GM23338 (cell line): ENCODE measurements around the gene GNB5. TPM values are rescaled to one million over a fixed set of nuclear protein-coding genes. Genes with fewer than 3 reads are reported as not detected.
"Not testable (repeated sequence)": the region's sequence is repeated elsewhere in the genome, so short reads cannot be mapped to it uniquely, and the experiment has no call there.

Experiments used
- ATAC-seq: fragments of 200-7000 bp; cut with Tn5 transposase; 3 replicates; pipeline ENCODE4 v1.9.1; 2020
- DNase-seq: peaks from one replicate; pipeline ENCODE4 v3.0.0-alpha.2; 2015; ENCODE audit warnings: low spot score
- H2AFZ ChIP-seq: fragments of 200-600 bp; sonication (generic); 2 replicates; pipeline ENCODE4 v1.8.0; 2016; ENCODE audit warnings: antibody characterized with exemption, mild to moderate bottlenecking, moderate library complexity
- H3F3A ChIP-seq: fragments of 200-600 bp; sonication (generic); replicated peaks from 2 replicates; pipeline ENCODE4 v1.8.0; 2017; ENCODE audit warnings: antibody characterized with exemption, mixed run types, low read depth
- H3K27ac ChIP-seq: fragments of 200-600 bp; sonication (generic); 2 replicates; pipeline ENCODE4 v1.6.1; 2016; ENCODE audit warnings: low read depth
- H3K27me3 ChIP-seq: fragments of 200-600 bp; sonication (generic); 2 replicates; pipeline ENCODE4 v1.8.0; 2016; ENCODE audit warnings: mild to moderate bottlenecking, mixed run types, moderate library complexity; ENCODE audit not compliant: insufficient read depth
- H3K36me3 ChIP-seq: fragments of 200-600 bp; sonication (generic); 2 replicates; pipeline ENCODE4 v1.8.0; 2016; ENCODE audit warnings: mild to moderate bottlenecking; ENCODE audit not compliant: insufficient read depth
- H3K4me1 ChIP-seq: fragments of 200-600 bp; sonication (generic); 2 replicates; pipeline ENCODE4 v1.8.0; 2016; ENCODE audit warnings: mild to moderate bottlenecking, moderate library complexity; ENCODE audit not compliant: insufficient read depth
- H3K4me2 ChIP-seq: fragments of 200-600 bp; sonication (generic); 2 replicates; pipeline ENCODE4 v1.7.1; 2017; ENCODE audit warnings: mixed run types
- H3K4me3 ChIP-seq: fragments of 200-600 bp; sonication (generic); 2 replicates; pipeline ENCODE4 v1.6.1; 2016; ENCODE audit warnings: mixed run types
- H3K79me2 ChIP-seq: fragments of 200-600 bp; sonication (generic); replicated peaks from 2 replicates; pipeline ENCODE4 v1.8.0; 2017; ENCODE audit warnings: mild to moderate bottlenecking; ENCODE audit not compliant: insufficient read depth
- H3K9me2 ChIP-seq: fragments of 200-600 bp; sonication (generic); 2 replicates; pipeline ENCODE4 v1.8.0; 2017; ENCODE audit not compliant: insufficient read depth
- H4K20me1 ChIP-seq: fragments of 200-600 bp; sonication (generic); replicated peaks from 2 replicates; pipeline ENCODE4 v1.8.0; 2017; ENCODE audit warnings: mild to moderate bottlenecking; ENCODE audit not compliant: insufficient read depth
- H3K27ac Mint-ChIP-seq: 2 replicates; pipeline ENCODE4 v1.8.0; 2020; ENCODE audit warnings: inconsistent platforms, mild to moderate bottlenecking, moderate library complexity, mixed read lengths
- H3K27me3 Mint-ChIP-seq: 3 replicates; pipeline ENCODE4 v1.8.0; 2022; ENCODE audit warnings: low read depth, mild to moderate bottlenecking, moderate library complexity, mixed read lengths, inconsistent platforms; ENCODE audit not compliant: insufficient read depth, poor library complexity
- H3K36me3 Mint-ChIP-seq: 3 replicates; pipeline ENCODE4 v1.8.0; 2021; ENCODE audit warnings: low read depth, mild to moderate bottlenecking, inconsistent platforms, moderate library complexity, mixed read lengths
- H3K4me1 Mint-ChIP-seq: 3 replicates; pipeline ENCODE4 v1.8.0; 2020; ENCODE audit warnings: mild to moderate bottlenecking, inconsistent platforms, mixed read lengths
- H3K4me3 Mint-ChIP-seq: 3 replicates; pipeline ENCODE4 v1.8.0; 2021; ENCODE audit warnings: moderate library complexity, mild to moderate bottlenecking, inconsistent platforms, mixed read lengths
- H3K9me3 Mint-ChIP-seq: 3 replicates; pipeline ENCODE4 v1.8.0; 2020; ENCODE audit warnings: moderate library complexity, mild to moderate bottlenecking, inconsistent platforms, mixed read lengths
- CTCF ChIP-seq, 2 experiments: fragments of 200-600 bp in 1 of 2; sonication (generic) in 1 of 2; conservative IDR thresholded peaks; 2 replicates each; pipeline versions ENCODE4 v1.5.1 to v1.6.1; 2016 to 2017; ENCODE audit warnings: antibody characterized with exemption in 2 of 2, low read depth in 2 of 2, mild to moderate bottlenecking in 2 of 2, moderate library complexity in 1 of 2
- EZH2 ChIP-seq: fragments of 200-600 bp; sonication (generic); IDR thresholded peaks from one replicate; pipeline ENCODE4 v1.8.0; 2017; ENCODE audit warnings: antibody characterized with exemption, mild to moderate bottlenecking, low read depth; ENCODE audit not compliant: unreplicated experiment
- EZH2phosphoT487 ChIP-seq: fragments of 200-600 bp; sonication (generic); IDR thresholded peaks from one replicate; pipeline ENCODE4 v1.8.1; 2018; ENCODE audit warnings: antibody characterized with exemption; ENCODE audit not compliant: unreplicated experiment
- REST ChIP-seq: IDR thresholded peaks from one replicate; pipeline ENCODE4 v1.6.1; 2018; ENCODE audit warnings: antibody characterized with exemption; ENCODE audit not compliant: unreplicated experiment
- STAT1 ChIP-seq: IDR thresholded peaks from one replicate; pipeline ENCODE4 v1.6.1; 2016; ENCODE audit warnings: antibody characterized with exemption; ENCODE audit not compliant: unreplicated experiment
- ZNF331 ChIP-seq: fragments of 250-450 bp; sonication (Bioruptor Pico); IDR thresholded peaks from 2 replicates; pipeline ENCODE4 v1.5.0; 2020; ENCODE audit warnings: low read depth, mild to moderate bottlenecking, moderate library complexity
- ZNF462 ChIP-seq: fragments of 250-450 bp; sonication (Bioruptor Pico); IDR thresholded peaks from 2 replicates; pipeline ENCODE4 v1.5.0; 2020; ENCODE audit warnings: mild to moderate bottlenecking, moderate library complexity
- polyA plus RNA-seq: library from polyadenylated mRNA; unstranded; fragments of >200 nt; fragmentation: Nextera tagmentation; extraction: Ambion mirVana; gene quantifications from 2 replicates; pipeline ENCODE4 v1.2.1, GENCODE V29; 2016
- total RNA-seq: library from RNA; depleted of rRNA; stranded (reverse); fragments of >200 nt; shearing (Covaris generic); gene quantifications from 2 replicates; pipeline ENCODE4 v1.2.3, GENCODE V29; 2014

Gene GNB5
- total and polyA plus RNA-seq, 2 experiments from 2014 or later, result 23.0 to 40.8 TPM

GRCh38 chr15:52171386-52171785 lies 19.8 kb downstream of the GNB5 start:
- peaks cover 63% of the 10 kb centered on the region for H3K79me2 ChIP-seq
- no peaks in the 10 kb centered on the region for H3F3A ChIP-seq
- no peaks in the 10 kb centered on the region for H3K9me2 ChIP-seq
- H3K4me2 ChIP-seq, result no peak overlapping the region
- Mint-ChIP-seq H3K27me3 (peaks cover 4% of the 10 kb centered on the region), H3K27ac (peak overlapping the region; percentile 22), H3K4me3 (peak overlapping the region; percentile 32; the same call in 1 of the 3 replicates), H3K36me3 (no peaks in the 10 kb centered on the region), H3K4me1 (peaks cover 9% of the 10 kb centered on the region), H3K9me3 (no peaks in the 10 kb centered on the region)
- H3K4me1 ChIP-seq, result no peaks in the 10 kb centered on the region
- H3K27me3 ChIP-seq, result no peaks in the 10 kb centered on the region
- no peak overlapping the region for H3K27ac ChIP-seq
- peak; percentile 45 for DNase-seq
- no peak for TF ChIP-seq ZNF462 (CRISPR knock-in tag)
- TF ChIP-seq EZH2phosphoT487, result no peak
- no peak for TF ChIP-seq STAT1
- no peak for TF ChIP-seq REST
- peak in 1 of 2 experiments; percentile 8; a peak in 1 of 4 replicates for TF ChIP-seq CTCF (conservative IDR thresholded peaks at IDR 0.05; ENCODE audit: low read depth in 2 of 2)
- TF ChIP-seq ZNF331 (CRISPR knock-in tag), result no peak
- TF ChIP-seq EZH2, result no peak
- peaks cover 2% of the 10 kb centered on the region for H4K20me1 ChIP-seq
- H3K4me3 ChIP-seq, result no peak overlapping the region
- peak; percentile 88 for ATAC-seq
- H2AFZ ChIP-seq, result no peak overlapping the region
- H3K36me3 ChIP-seq, result no peaks in the 10 kb centered on the region

GRCh38 chr15:52170199-52170598 lies 21.0 kb downstream of the GNB5 start:
- not testable (repeated sequence) for H3K27me3 ChIP-seq, H4K20me1 ChIP-seq, H3K9me2 ChIP-seq, H3K4me3 Mint-ChIP-seq, H3K4me3 ChIP-seq, H3K27me3 Mint-ChIP-seq, H3K4me1 ChIP-seq, H3F3A ChIP-seq, H3K36me3 Mint-ChIP-seq, H3K36me3 ChIP-seq, H3K9me3 Mint-ChIP-seq, ATAC-seq, H3K4me2 ChIP-seq, H2AFZ ChIP-seq, H3K27ac Mint-ChIP-seq, DNase-seq, H3K27ac ChIP-seq
- peaks cover 16% of the 10 kb centered on the region for H3K4me1 Mint-ChIP-seq
- peaks cover 69% of the 10 kb centered on the region for H3K79me2 ChIP-seq
